ENCODE data around the gene ATP5MG. TPM values are rescaled to one million over a fixed set of nuclear protein-coding genes. Genes with fewer than 3 reads are reported as not detected.
"Not testable (repeated sequence)": the region's sequence is repeated elsewhere in the genome, so short reads cannot be mapped to it uniquely, and the experiment has no call there.

Gene ATP5MG
- total RNA-seq, 1 donor from 2014 or later: 207 TPM

DNA sequence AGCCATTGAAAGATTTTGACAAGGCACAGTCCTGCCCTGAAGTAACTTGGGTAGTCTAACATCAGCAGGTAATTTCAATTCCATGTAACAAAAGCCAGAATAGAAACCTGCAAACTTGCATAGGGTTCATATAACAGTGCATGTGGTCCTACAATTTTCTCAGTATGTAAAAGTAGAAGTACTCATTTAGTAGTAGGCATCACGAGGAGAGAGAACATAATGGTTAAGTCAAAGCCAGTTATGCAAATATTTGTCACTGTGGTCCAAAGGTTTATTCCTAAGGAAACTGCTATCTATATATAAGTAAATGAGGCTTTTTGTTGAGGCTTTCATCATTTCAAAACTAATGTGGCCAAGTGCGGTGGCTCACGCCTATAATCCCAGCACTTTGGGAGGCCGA, 10.1 kb downstream of the ATP5MG start:
- no peak for TF ChIP-seq CTCF (conservative IDR thresholded peaks at IDR 0.05)
- H3K27ac Mint-ChIP-seq: no peak overlapping the region
- H3K9me3 Mint-ChIP-seq: no peaks in the 10 kb centered on the region
- DNase-seq (ENCODE audit: extremely low spot score, unreplicated experiment): no peak
- no peaks in the 10 kb centered on the region for H3K4me1 Mint-ChIP-seq (ENCODE audit: unreplicated experiment)
- no peaks in the 10 kb centered on the region for H3K27me3 Mint-ChIP-seq
- no peak overlapping the region for H3K4me3 Mint-ChIP-seq
- peaks cover 12% of the 10 kb centered on the region for H3K36me3 Mint-ChIP-seq

DNA sequence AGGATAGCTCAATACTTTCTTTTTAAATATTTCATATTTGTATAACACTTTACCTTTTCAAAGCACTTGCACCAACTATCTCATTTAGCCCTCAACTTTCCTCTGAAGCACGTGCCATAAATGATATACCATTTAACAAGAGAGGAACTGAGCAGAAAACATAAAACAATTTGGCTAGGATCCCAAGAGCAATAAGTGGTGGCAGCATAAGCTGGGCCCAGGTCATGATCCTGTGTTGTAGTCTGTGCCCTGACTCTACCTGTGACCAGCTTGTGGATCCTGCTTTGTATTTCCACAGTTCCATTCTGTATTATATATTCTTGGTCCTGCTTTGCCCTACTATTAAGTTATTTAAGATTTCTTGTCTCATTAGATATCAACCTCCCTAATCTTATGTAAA, 11.5 kb downstream of the ATP5MG start:
- no peaks in the 10 kb centered on the region for H3K27me3 Mint-ChIP-seq
- no peak for DNase-seq (ENCODE audit: extremely low spot score, unreplicated experiment)
- H3K9me3 Mint-ChIP-seq: no peaks in the 10 kb centered on the region
- peaks cover 7% of the 10 kb centered on the region for H3K36me3 Mint-ChIP-seq
- H3K27ac Mint-ChIP-seq: no peak overlapping the region
- H3K4me1 Mint-ChIP-seq (ENCODE audit: unreplicated experiment): no peaks in the 10 kb centered on the region
- no peak overlapping the region for H3K4me3 Mint-ChIP-seq
- no peak for TF ChIP-seq CTCF (conservative IDR thresholded peaks at IDR 0.05)

DNA sequence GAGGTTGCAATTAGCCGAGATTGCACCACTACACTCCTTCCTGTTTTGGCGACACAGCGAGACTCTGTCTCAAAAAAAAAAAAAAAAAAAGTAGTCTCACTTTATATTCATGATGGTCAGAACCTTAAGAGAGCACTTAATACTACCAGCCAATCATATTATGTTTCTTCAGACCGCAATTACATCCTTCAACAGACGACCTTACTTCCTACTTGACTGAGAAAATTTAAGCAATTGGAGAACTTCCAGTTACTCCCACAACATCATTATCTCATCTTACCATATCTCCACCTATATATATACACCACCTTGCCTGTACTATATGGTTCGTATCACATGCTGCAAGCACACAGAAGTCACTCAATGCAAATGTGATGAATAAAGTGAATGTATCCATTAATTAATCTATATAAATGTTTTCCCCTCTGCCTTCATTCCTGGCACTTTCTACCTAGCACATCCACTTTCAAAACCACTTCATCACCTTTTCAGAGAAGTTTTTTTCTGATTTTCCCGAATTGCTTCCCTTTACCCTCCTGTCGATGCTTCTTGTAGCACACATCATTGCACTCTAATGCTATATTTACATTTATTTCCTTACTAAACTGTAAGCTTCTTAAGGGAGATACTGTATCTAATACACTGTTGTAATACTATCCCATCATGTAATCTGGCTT, 13.8 kb downstream of the ATP5MG start:
- Mint-ChIP-seq H3K4me1 (ENCODE audit: unreplicated experiment) (no peaks in the 10 kb centered on the region), H3K4me3 (no peak overlapping the region), H3K36me3 (no peaks in the 10 kb centered on the region), H3K27me3 (no peaks in the 10 kb centered on the region), H3K9me3 (no peaks in the 10 kb centered on the region), H3K27ac (no peak overlapping the region)
- no peak for DNase-seq (ENCODE audit: extremely low spot score, unreplicated experiment)
- TF ChIP-seq CTCF (conservative IDR thresholded peaks at IDR 0.05): no peak

DNA sequence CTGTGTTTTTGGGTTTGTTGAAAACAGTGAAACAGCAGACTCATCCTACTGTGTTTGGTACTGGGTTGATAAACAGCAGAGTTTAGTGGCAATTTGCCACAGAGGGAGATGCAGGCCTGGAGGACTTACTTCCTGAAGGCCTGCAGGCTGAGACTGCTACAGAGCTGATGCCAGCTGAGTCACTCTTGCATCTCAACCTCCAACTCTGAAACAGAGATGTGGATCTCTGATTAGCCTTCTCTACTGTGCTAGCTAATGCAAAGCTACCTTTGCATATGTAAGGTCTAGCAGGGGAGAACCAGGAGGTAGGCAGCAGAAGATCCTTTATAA, 14.3 kb downstream of the ATP5MG start:
- Mint-ChIP-seq H3K27me3 (no peaks in the 10 kb centered on the region), H3K36me3 (no peaks in the 10 kb centered on the region), H3K27ac (no peak overlapping the region), H3K4me3 (no peak overlapping the region), H3K9me3 (no peaks in the 10 kb centered on the region), H3K4me1 (ENCODE audit: unreplicated experiment) (no peaks in the 10 kb centered on the region)
- TF ChIP-seq CTCF (conservative IDR thresholded peaks at IDR 0.05): no peak
- DNase-seq (ENCODE audit: extremely low spot score, unreplicated experiment): no peak

- H3K27ac Mint-ChIP-seq; H3K4me1 Mint-ChIP-seq (ENCODE audit: unreplicated experiment); DNase-seq (ENCODE audit: extremely low spot score, unreplicated experiment); H3K27me3 Mint-ChIP-seq; H3K36me3 Mint-ChIP-seq; H3K9me3 Mint-ChIP-seq; H3K4me3 Mint-ChIP-seq: not testable (repeated sequence)
These were observed 15.5 kb downstream of the ATP5MG start for GRCh38 chr11:118416900-118417299.

- Mint-ChIP-seq H3K27me3 (no peaks in the 10 kb centered on the region), H3K9me3 (no peaks in the 10 kb centered on the region), H3K36me3 (no peaks in the 10 kb centered on the region), H3K4me1 (ENCODE audit: unreplicated experiment) (no peaks in the 10 kb centered on the region), H3K27ac (no peak overlapping the region), H3K4me3 (no peak overlapping the region)
- TF ChIP-seq CTCF (conservative IDR thresholded peaks at IDR 0.05): no peak
- no peak for DNase-seq (ENCODE audit: extremely low spot score, unreplicated experiment)
These were observed 16.4 kb downstream of the ATP5MG start for GRCh38 chr11:118417801-118418200.

Measured in type B pancreatic cell (in vitro differentiated cells).